ENCODE data around the gene MID1.

DNA sequence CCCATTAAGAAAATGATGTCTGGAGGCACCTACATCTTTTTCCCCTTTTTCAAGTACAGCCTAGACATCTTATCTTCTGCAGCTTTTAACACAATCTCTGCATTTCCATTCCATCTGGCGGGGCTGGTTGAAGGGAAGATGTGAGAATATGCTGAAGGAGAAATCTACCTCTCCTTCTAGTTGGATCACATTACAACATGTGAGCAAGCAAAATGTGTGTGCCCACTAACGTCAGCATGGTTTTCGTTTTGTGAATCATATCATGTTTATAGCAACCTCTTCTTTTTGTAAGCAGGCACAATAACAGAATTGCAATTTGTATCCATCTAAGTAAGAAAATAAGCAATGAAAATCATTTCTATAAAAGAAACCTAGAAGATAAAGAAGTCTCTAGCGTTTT, 28.9 kb upstream of the MID1 start:
- TF ChIP-seq, protein P1, sequence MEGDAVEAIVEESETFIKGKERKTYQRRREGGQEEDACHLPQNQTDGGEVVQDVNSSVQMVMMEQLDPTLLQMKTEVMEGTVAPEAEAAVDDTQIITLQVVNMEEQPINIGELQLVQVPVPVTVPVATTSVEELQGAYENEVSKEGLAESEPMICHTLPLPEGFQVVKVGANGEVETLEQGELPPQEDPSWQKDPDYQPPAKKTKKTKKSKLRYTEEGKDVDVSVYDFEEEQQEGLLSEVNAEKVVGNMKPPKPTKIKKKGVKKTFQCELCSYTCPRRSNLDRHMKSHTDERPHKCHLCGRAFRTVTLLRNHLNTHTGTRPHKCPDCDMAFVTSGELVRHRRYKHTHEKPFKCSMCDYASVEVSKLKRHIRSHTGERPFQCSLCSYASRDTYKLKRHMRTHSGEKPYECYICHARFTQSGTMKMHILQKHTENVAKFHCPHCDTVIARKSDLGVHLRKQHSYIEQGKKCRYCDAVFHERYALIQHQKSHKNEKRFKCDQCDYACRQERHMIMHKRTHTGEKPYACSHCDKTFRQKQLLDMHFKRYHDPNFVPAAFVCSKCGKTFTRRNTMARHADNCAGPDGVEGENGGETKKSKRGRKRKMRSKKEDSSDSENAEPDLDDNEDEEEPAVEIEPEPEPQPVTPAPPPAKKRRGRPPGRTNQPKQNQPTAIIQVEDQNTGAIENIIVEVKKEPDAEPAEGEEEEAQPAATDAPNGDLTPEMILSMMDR (IDR thresholded peaks at IDR 0.05): no peak
- TF ChIP-seq EP300 (IDR thresholded peaks at IDR 0.05): no peak
- TF ChIP-seq POLR2A (IDR thresholded peaks at IDR 0.05): no peak

All from tibial nerve (tissue), 4 donors.